Measurements from ENCODE around the gene METTL4. TPM values are rescaled to one million over a fixed set of nuclear protein-coding genes. Genes with fewer than 3 reads are reported as not detected.

Gene METTL4
- total and polyA plus RNA-seq, 2 donors (not counting 3 experiments of a cell fraction or from before 2014, with no cell fraction given), result 8.3 to 17.4 TPM

- FAIRE-seq (no peak), DNase-seq (ENCODE audit: low read depth, low spot score) (no peak)
- no peak overlapping the region for H3K4me2 ChIP-seq (ENCODE audit: insufficient read depth, low read length)
- no peak overlapping the region for H2AFZ ChIP-seq (ENCODE audit: low read depth, low read length)
- intact Hi-C loops (cut with micrococcal nuclease) (loop anchor here (5.0 kb wide), 1 partner anchor 48 kb away; the partner anchor contains the start of gene SMCHD1), dilution Hi-C loops (cut with MboI; ENCODE audit: extremely low pct_ligation_motif_present, low sequenced_read_pairs) (no loop called here)
- ChIA-PET POLR2A (no interaction called here), CTCF (no interaction called here)
- peaks cover 0 to 9% of the 10 kb centered on the region in 2 experiments for H3K36me3 ChIP-seq (ENCODE audit: control insufficient read depth in 2 of 2, extremely low read depth in 1 of 2, insufficient read depth in 2 of 2, low read length in 2 of 2)
- TF ChIP-seq JUN (IDR thresholded peaks at IDR 0.05; ENCODE audit: borderline replicate concordance, insufficient read depth, insufficient read length, low read depth), result no peak
- TF ChIP-seq MAX (IDR thresholded peaks at IDR 0.05; ENCODE audit: insufficient read depth, insufficient read length), result no peak
- H4K20me1 ChIP-seq (replicated peaks; ENCODE audit: control insufficient read depth, extremely low read depth, insufficient read depth, low read length), result no peaks in the 10 kb centered on the region
- no peaks in the 10 kb centered on the region for H3K79me2 ChIP-seq (ENCODE audit: control insufficient read depth, insufficient read depth, low read length)
- H3K9me1 ChIP-seq (replicated peaks; ENCODE audit: control insufficient read depth, extremely low read depth, insufficient read depth, low read length), result no peaks in the 10 kb centered on the region
- H3K27me3 ChIP-seq (ENCODE audit: control insufficient read depth in 2 of 2, insufficient read depth in 2 of 2, low read length in 2 of 2), result no peaks in the 10 kb centered on the region
- H3K9ac ChIP-seq (replicated peaks; ENCODE audit: extremely low read depth, insufficient read depth, low read length), result no peak overlapping the region
- H3K27ac ChIP-seq (ENCODE audit: insufficient read depth, low read depth, low read length), result no peak overlapping the region
- H3K9me3 ChIP-seq (replicated peaks; ENCODE audit: control insufficient read depth, insufficient read depth, low read length), result no peaks in the 10 kb centered on the region
- no peak overlapping the region for H3K4me3 ChIP-seq (replicated peaks in 1 of 3; ENCODE audit: insufficient read depth in 1 of 3, low read depth in 1 of 3, low read length in 3 of 3)
- no TSS peak for BruUV-seq (replicated peaks)
- peaks cover 4% of the 10 kb centered on the region for H3K4me1 ChIP-seq (ENCODE audit: control insufficient read depth, extremely low read depth, insufficient read depth, low read length)
These were observed 38.3 kb upstream of the METTL4 start for GRCh38 chr18:2609604-2610003.

- intact Hi-C loops (cut with micrococcal nuclease), result loop anchor here (5.0 kb wide), 1 partner anchor 51 kb away; the partner anchor contains the start of gene SMCHD1
- DNase-seq (ENCODE audit: low read depth, low spot score), result peak; percentile 30
- Histone ChIP-seq H3K79me2 (ENCODE audit: control insufficient read depth, insufficient read depth, low read length) (no peaks in the 10 kb centered on the region), H3K4me3 (replicated peaks in 1 of 3; ENCODE audit: insufficient read depth in 1 of 3, low read depth in 1 of 3, low read length in 3 of 3) (no peak overlapping the region), H3K4me2 (ENCODE audit: insufficient read depth, low read length) (no peak overlapping the region), H2AFZ (ENCODE audit: low read depth, low read length) (no peak overlapping the region), H3K4me1 (ENCODE audit: control insufficient read depth, extremely low read depth, insufficient read depth, low read length) (peaks cover 4% of the 10 kb centered on the region), H3K9me3 (replicated peaks; ENCODE audit: control insufficient read depth, insufficient read depth, low read length) (no peaks in the 10 kb centered on the region), H3K9me1 (replicated peaks; ENCODE audit: control insufficient read depth, extremely low read depth, insufficient read depth, low read length) (no peaks in the 10 kb centered on the region), H3K27ac (ENCODE audit: insufficient read depth, low read depth, low read length) (no peak overlapping the region), H3K27me3 (ENCODE audit: control insufficient read depth in 2 of 2, insufficient read depth in 2 of 2, low read length in 2 of 2) (no peaks in the 10 kb centered on the region), H4K20me1 (replicated peaks; ENCODE audit: control insufficient read depth, extremely low read depth, insufficient read depth, low read length) (no peaks in the 10 kb centered on the region), H3K36me3 (ENCODE audit: control insufficient read depth in 2 of 2, extremely low read depth in 1 of 2, insufficient read depth in 2 of 2, low read length in 2 of 2) (peaks cover 0 to 8% of the 10 kb centered on the region in 2 experiments), H3K9ac (replicated peaks; ENCODE audit: extremely low read depth, insufficient read depth, low read length) (no peak overlapping the region)
- dilution Hi-C loops (cut with MboI; ENCODE audit: extremely low pct_ligation_motif_present, low sequenced_read_pairs), result no loop called here
- ChIA-PET POLR2A (interaction anchor here (0.6 kb wide), 1 partner anchor 69 kb away, joined by 9 read pairs; no protein-coding TSS in a partner anchor), CTCF (interaction anchor here (0.9 to 1.5 kb wide), 6 partner anchors 9 to 640 kb away, joined by 3 to 5 read pairs (median 4); no protein-coding TSS in a partner anchor)
- no TSS peak for BruUV-seq (replicated peaks)
- TF ChIP-seq CTCF (IDR thresholded peaks at IDR 0.05; ENCODE audit: extremely low read depth in 1 of 2, insufficient read depth in 1 of 2, low read depth in 1 of 2, low read length in 2 of 2) (no peak), MAX (IDR thresholded peaks at IDR 0.05; ENCODE audit: insufficient read depth, insufficient read length) (no peak), EZH2 (IDR thresholded peaks at IDR 0.05; ENCODE audit: borderline replicate concordance, low read depth, low read length, severe bottlenecking) (no peak), FOS (IDR thresholded peaks at IDR 0.05; ENCODE audit: borderline replicate concordance, insufficient read depth, low read length) (no peak), JUN (IDR thresholded peaks at IDR 0.05; ENCODE audit: borderline replicate concordance, insufficient read depth, insufficient read length, low read depth) (no peak), POLR2AphosphoS5 (IDR thresholded peaks at IDR 0.05; ENCODE audit: insufficient read depth, low read depth, low read length) (no peak), POLR2A (IDR thresholded peaks at IDR 0.05; ENCODE audit: low read depth, low read length) (no peak), MYC (IDR thresholded peaks at IDR 0.05; ENCODE audit: low read depth, low read length) (no peak), GATA2 (IDR thresholded peaks at IDR 0.05; ENCODE audit: insufficient read depth, insufficient read length, low read depth, low read length) (no peak)
- no peak for FAIRE-seq
These were observed 35.0 kb upstream of the METTL4 start for GRCh38 chr18:2606335-2606734.

Data from endothelial cell of umbilical vein (primary cell).